Nephron (organoid): Measurements from ENCODE around the gene ATP10B.

Experiments
- H3K27ac Mint-ChIP-seq, 3 experiments: 2 replicates each; pipeline ENCODE4 v1.8.0; 2020; ENCODE audit warnings: mixed read lengths in 3 of 3, mild to moderate bottlenecking in 2 of 3, moderate library complexity in 1 of 3
- H3K27me3 Mint-ChIP-seq: 2 replicates; pipeline ENCODE4 v1.8.0; 2021; ENCODE audit warnings: low read depth, mild to moderate bottlenecking, moderate library complexity, mixed read lengths
- H3K36me3 Mint-ChIP-seq: 2 replicates; pipeline ENCODE4 v1.8.0; 2020; ENCODE audit warnings: low read depth, mixed read lengths
- H3K4me1 Mint-ChIP-seq: 2 replicates; pipeline ENCODE4 v1.8.0; 2020; ENCODE audit warnings: mixed read lengths
- H3K4me3 Mint-ChIP-seq, 3 experiments: 2 replicates each; pipeline ENCODE4 v1.8.0; 2020; ENCODE audit warnings: mild to moderate bottlenecking in 3 of 3, mixed read lengths in 3 of 3, moderate library complexity in 2 of 3
- H3K9me3 Mint-ChIP-seq: 2 replicates; pipeline ENCODE4 v1.8.0; 2020; ENCODE audit warnings: mixed read lengths
- CTCF ChIP-seq, 3 experiments: fragments of 200-600 bp; sonication (generic); IDR thresholded peaks; one replicate each; pipeline ENCODE4 v1.5.0; 2021; ENCODE audit warnings: antibody characterized with exemption in 3 of 3; ENCODE audit not compliant: unreplicated experiment in 3 of 3

The ATP10B gene

GRCh38 chr5:160534125-160534524, 317.9 kb downstream of the ATP10B start:
- Mint-ChIP-seq H3K27me3 (peaks cover 13% of the 10 kb centered on the region), H3K27ac (no peak overlapping the region)

GRCh38 chr5:160525471-160526261, 326.3 kb downstream of the ATP10B start:
- H3K9me3 Mint-ChIP-seq = no peaks in the 10 kb centered on the region
- no peak for TF ChIP-seq CTCF (IDR thresholded peaks at IDR 0.05; ENCODE audit: unreplicated experiment in 3 of 3)
- peaks cover 14% of the 10 kb centered on the region for H3K27me3 Mint-ChIP-seq
- H3K27ac Mint-ChIP-seq = no peak overlapping the region
- no peak overlapping the region for H3K4me3 Mint-ChIP-seq
- peaks cover 38% of the 10 kb centered on the region for H3K4me1 Mint-ChIP-seq
- H3K36me3 Mint-ChIP-seq = no peaks in the 10 kb centered on the region

More at GRCh38 chr5:160534125-160534524, 317.9 kb downstream of the ATP10B start:
- Mint-ChIP-seq H3K4me1 (no peaks in the 10 kb centered on the region), H3K4me3 (no peak overlapping the region), H3K36me3 (no peaks in the 10 kb centered on the region), H3K9me3 (no peaks in the 10 kb centered on the region)
- TF ChIP-seq CTCF (IDR thresholded peaks at IDR 0.05; ENCODE audit: unreplicated experiment in 3 of 3) = no peak

GRCh38 chr5:160524827-160525226, 327.2 kb downstream of the ATP10B start:
- peaks cover 11% of the 10 kb centered on the region for H3K27me3 Mint-ChIP-seq
- H3K9me3 Mint-ChIP-seq = no peaks in the 10 kb centered on the region
- H3K4me1 Mint-ChIP-seq = peaks cover 40% of the 10 kb centered on the region
- TF ChIP-seq CTCF (IDR thresholded peaks at IDR 0.05; ENCODE audit: unreplicated experiment in 3 of 3) = no peak
- no peaks in the 10 kb centered on the region for H3K36me3 Mint-ChIP-seq
- H3K4me3 Mint-ChIP-seq = no peak overlapping the region
- no peak overlapping the region for H3K27ac Mint-ChIP-seq

- Mint-ChIP-seq H3K27me3 (peaks cover 11% of the 10 kb centered on the region), H3K4me3 (no peak overlapping the region), H3K9me3 (no peaks in the 10 kb centered on the region), H3K4me1 (peaks cover 40% of the 10 kb centered on the region), H3K36me3 (no peaks in the 10 kb centered on the region), H3K27ac (no peak overlapping the region)
- no peak for TF ChIP-seq CTCF (IDR thresholded peaks at IDR 0.05; ENCODE audit: unreplicated experiment in 3 of 3)
These were observed 328.4 kb downstream of the ATP10B start for GRCh38 chr5:160523502-160524163.

GRCh38 chr5:160521392-160521663, 330.7 kb downstream of the ATP10B start:
- TF ChIP-seq CTCF (IDR thresholded peaks at IDR 0.05; ENCODE audit: unreplicated experiment in 3 of 3) = no peak
- no peaks in the 10 kb centered on the region for H3K36me3 Mint-ChIP-seq
- no peak overlapping the region for H3K4me3 Mint-ChIP-seq
- H3K27me3 Mint-ChIP-seq = peaks cover 8% of the 10 kb centered on the region
- H3K27ac Mint-ChIP-seq = peak overlapping the region in 2 of 3 experiments; percentile 13 to 80
- peaks cover 21% of the 10 kb centered on the region for H3K4me1 Mint-ChIP-seq
- H3K9me3 Mint-ChIP-seq = no peaks in the 10 kb centered on the region
